C4-2B (cell line): ENCODE results near the gene SEPTIN12.

Experiments
- ZFX ChIP-seq: fragments of 450-650 bp; IDR thresholded peaks from 2 replicates; pipeline ENCODE4 v1.6.1; 2017
- TF ChIP-seq, protein P1 (sequence below): fragments of 450-650 bp; conservative IDR thresholded peaks from 2 replicates; pipeline ENCODE4 v1.5.1; 2017; ENCODE audit warnings: mild to moderate bottlenecking

GRCh38 chr16:4766875-4767628, 21.1 kb downstream of the SEPTIN12 start, which contains the start of gene ZNF500:
- TF ChIP-seq, protein P1, sequence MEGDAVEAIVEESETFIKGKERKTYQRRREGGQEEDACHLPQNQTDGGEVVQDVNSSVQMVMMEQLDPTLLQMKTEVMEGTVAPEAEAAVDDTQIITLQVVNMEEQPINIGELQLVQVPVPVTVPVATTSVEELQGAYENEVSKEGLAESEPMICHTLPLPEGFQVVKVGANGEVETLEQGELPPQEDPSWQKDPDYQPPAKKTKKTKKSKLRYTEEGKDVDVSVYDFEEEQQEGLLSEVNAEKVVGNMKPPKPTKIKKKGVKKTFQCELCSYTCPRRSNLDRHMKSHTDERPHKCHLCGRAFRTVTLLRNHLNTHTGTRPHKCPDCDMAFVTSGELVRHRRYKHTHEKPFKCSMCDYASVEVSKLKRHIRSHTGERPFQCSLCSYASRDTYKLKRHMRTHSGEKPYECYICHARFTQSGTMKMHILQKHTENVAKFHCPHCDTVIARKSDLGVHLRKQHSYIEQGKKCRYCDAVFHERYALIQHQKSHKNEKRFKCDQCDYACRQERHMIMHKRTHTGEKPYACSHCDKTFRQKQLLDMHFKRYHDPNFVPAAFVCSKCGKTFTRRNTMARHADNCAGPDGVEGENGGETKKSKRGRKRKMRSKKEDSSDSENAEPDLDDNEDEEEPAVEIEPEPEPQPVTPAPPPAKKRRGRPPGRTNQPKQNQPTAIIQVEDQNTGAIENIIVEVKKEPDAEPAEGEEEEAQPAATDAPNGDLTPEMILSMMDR, result no peak
- TF ChIP-seq ZFX, result peak; percentile 92; the same call in 1 of the 2 replicates
